Neutrophil (primary cell): ENCODE results near the gene ARF1.

Experiments
- H3K27ac ChIP-seq: fragments of 200-600 bp; sonication (generic); 2 replicates; pipeline ENCODE4 v1.5.1; 2016; ENCODE audit warnings: mild to moderate bottlenecking, moderate library complexity
- H3K27me3 ChIP-seq: fragments of 200-600 bp; sonication (generic); 2 replicates; pipeline ENCODE4 v1.6.0; 2016; ENCODE audit warnings: mild to moderate bottlenecking
- H3K36me3 ChIP-seq: fragments of 200-600 bp; sonication (generic); 2 replicates; pipeline ENCODE4 v1.5.1; 2017
- H3K4me1 ChIP-seq, 2 experiments: fragments of 200-600 bp in 1 of 2; sonication (generic) in 1 of 2; 1 replicate in 1 of 2; 2 replicates in 1 of 2; pipeline versions ENCODE4 v1.5.1 to v1.6.1; 2013 to 2016; ENCODE audit warnings: low read depth in 1 of 2, low read length in 1 of 2, mild to moderate bottlenecking in 1 of 2, moderate library complexity in 1 of 2; ENCODE audit not compliant: control insufficient read depth in 1 of 2, insufficient read depth in 1 of 2
- H3K4me3 ChIP-seq, 2 experiments: fragments of 200-600 bp in 1 of 2; sonication (generic) in 1 of 2; 1 replicate in 1 of 2; 2 replicates in 1 of 2; pipeline ENCODE4 v1.5.1; 2013 to 2016; ENCODE audit warnings: low read depth in 1 of 2, low read length in 1 of 2, mild to moderate bottlenecking in 1 of 2, moderate library complexity in 1 of 2
- H3K9me3 ChIP-seq: fragments of 200-600 bp; sonication (generic); 2 replicates; pipeline ENCODE4 v1.5.1; 2016
- CTCF ChIP-seq: fragments of 200-600 bp; sonication (generic); IDR thresholded peaks from 2 replicates; pipeline ENCODE4 v1.5.1; 2016; ENCODE audit warnings: antibody characterized with exemption

Gene ARF1

GRCh38 chr1:228046421-228047182, 35.9 kb upstream of the ARF1 start:
- no peaks in the 10 kb centered on the region for H3K4me1 ChIP-seq

GRCh38 chr1:228047183-228047466, 35.4 kb upstream of the ARF1 start:
- Histone ChIP-seq H3K27ac (no peak overlapping the region), H3K9me3 (no peaks in the 10 kb centered on the region), H3K4me1 (no peaks in the 10 kb centered on the region), H3K36me3 (no peaks in the 10 kb centered on the region), H3K27me3 (peaks cover 34% of the 10 kb centered on the region), H3K4me3 (no peak overlapping the region)
- TF ChIP-seq CTCF: no peak

More at GRCh38 chr1:228046421-228047182, 35.9 kb upstream of the ARF1 start:
- H3K4me3 ChIP-seq: no peak overlapping the region
- TF ChIP-seq CTCF: no peak
- no peaks in the 10 kb centered on the region for H3K9me3 ChIP-seq
- no peaks in the 10 kb centered on the region for H3K36me3 ChIP-seq
- H3K27me3 ChIP-seq: peaks cover 33% of the 10 kb centered on the region
- no peak overlapping the region for H3K27ac ChIP-seq

GRCh38 chr1:228048120-228048519, 34.4 kb upstream of the ARF1 start:
- H3K36me3 ChIP-seq: no peaks in the 10 kb centered on the region
- no peak overlapping the region for H3K27ac ChIP-seq
- TF ChIP-seq CTCF: no peak
- H3K9me3 ChIP-seq: no peaks in the 10 kb centered on the region
- H3K27me3 ChIP-seq: peaks cover 36% of the 10 kb centered on the region
- no peaks in the 10 kb centered on the region for H3K4me1 ChIP-seq
- no peak overlapping the region for H3K4me3 ChIP-seq

GRCh38 chr1:228048659-228049298, 33.7 kb upstream of the ARF1 start:
- H3K27ac ChIP-seq: no peak overlapping the region

GRCh38 chr1:228050571-228051231, 31.8 kb upstream of the ARF1 start:
- H3K27ac ChIP-seq: no peak overlapping the region
- H3K36me3 ChIP-seq: no peaks in the 10 kb centered on the region
- H3K27me3 ChIP-seq: peaks cover 47% of the 10 kb centered on the region
- H3K9me3 ChIP-seq: no peaks in the 10 kb centered on the region
- no peak overlapping the region for H3K4me3 ChIP-seq
- H3K4me1 ChIP-seq: no peaks in the 10 kb centered on the region
- no peak for TF ChIP-seq CTCF

More at GRCh38 chr1:228048659-228049298, 33.7 kb upstream of the ARF1 start:
- no peaks in the 10 kb centered on the region for H3K9me3 ChIP-seq
- no peak overlapping the region for H3K4me3 ChIP-seq
- no peak for TF ChIP-seq CTCF
- peaks cover 36% of the 10 kb centered on the region for H3K27me3 ChIP-seq
- H3K4me1 ChIP-seq: no peaks in the 10 kb centered on the region
- no peaks in the 10 kb centered on the region for H3K36me3 ChIP-seq
